Thyroid gland (tissue), 4 donors: ENCODE measurements around the gene PXN.

ENCODE experiments used
- POLR2A ChIP-seq, 2 donors: fragments of 450-650 bp; IDR thresholded peaks; one replicate each; pipeline ENCODE4 v1.6.1; 2017; ENCODE audit warnings: antibody characterized with exemption in 2 of 2, mild to moderate bottlenecking in 2 of 2, moderate library complexity in 1 of 2
- TF ChIP-seq, protein P1 (sequence below), 6 experiments: fragments of 200-600 bp in 3 of 6; fragments of 450-650 bp in 3 of 6; sonication (generic) in 3 of 6; IDR thresholded peaks; one replicate each; pipeline ENCODE4 v1.5.1; 2016 to 2019; ENCODE audit warnings: antibody characterized with exemption in 6 of 6, mild to moderate bottlenecking in 2 of 6, inconsistent platforms in 1 of 6, moderate library complexity in 1 of 6

DNA sequence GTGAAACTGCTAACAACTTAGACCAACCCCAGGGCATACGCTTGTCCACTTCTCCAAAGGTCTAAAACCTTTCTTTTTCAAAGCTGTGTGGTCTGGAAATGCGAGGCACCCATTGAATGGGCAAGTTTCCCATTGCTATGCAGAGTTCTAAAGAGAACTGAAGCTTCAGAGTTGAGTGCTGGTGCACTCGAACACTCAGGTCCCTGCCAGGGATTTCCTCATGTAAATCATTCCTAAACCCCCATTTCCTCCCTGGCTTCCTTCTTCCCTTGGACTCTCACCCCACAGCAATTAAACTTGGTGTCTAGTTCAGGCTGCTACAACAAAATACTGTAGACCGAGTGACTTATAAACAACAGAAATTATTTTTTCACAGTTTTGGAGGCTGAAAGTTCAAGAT lies 2.2 kb upstream of the PXN start:
- TF ChIP-seq, protein P1, sequence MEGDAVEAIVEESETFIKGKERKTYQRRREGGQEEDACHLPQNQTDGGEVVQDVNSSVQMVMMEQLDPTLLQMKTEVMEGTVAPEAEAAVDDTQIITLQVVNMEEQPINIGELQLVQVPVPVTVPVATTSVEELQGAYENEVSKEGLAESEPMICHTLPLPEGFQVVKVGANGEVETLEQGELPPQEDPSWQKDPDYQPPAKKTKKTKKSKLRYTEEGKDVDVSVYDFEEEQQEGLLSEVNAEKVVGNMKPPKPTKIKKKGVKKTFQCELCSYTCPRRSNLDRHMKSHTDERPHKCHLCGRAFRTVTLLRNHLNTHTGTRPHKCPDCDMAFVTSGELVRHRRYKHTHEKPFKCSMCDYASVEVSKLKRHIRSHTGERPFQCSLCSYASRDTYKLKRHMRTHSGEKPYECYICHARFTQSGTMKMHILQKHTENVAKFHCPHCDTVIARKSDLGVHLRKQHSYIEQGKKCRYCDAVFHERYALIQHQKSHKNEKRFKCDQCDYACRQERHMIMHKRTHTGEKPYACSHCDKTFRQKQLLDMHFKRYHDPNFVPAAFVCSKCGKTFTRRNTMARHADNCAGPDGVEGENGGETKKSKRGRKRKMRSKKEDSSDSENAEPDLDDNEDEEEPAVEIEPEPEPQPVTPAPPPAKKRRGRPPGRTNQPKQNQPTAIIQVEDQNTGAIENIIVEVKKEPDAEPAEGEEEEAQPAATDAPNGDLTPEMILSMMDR (IDR thresholded peaks at IDR 0.05) = no peak
- TF ChIP-seq POLR2A (IDR thresholded peaks at IDR 0.05) = no peak
